ENCODE results near the gene SNED1.

SNED1 gene

DNA sequence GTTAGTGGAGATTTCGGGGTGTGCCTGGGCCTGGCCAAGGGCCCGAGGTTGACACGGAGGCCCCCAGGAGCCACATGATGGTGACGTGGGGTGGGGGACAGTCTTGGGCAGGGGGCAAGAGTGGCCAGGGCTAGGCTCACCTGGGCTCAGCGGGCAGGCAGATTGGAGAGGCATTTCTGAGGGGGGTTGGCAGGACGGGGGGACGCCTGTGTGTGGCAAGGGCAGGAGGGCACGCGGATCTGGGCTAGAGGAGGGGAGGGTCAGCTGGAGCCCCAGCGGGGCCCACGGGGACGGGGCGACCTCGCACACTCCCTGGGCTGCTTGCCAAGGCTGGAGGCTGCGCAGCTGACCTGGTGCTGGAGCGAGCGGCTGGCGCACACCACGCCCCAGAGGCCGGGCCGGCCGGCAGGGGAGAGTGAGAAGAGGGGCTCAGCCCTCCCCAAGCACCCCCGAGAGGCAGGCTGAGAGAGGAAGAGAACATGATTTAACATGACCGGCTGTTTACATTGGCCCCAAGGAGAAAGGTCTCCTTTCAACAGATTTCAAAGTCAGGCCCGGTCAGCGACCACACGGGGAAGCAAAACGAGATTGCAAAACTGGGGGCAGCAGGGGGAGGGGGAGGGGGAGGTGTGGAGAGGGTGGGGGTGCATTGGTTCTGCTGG is 38.0 kb upstream of the SNED1 start:
- DNase-seq: no peak

DNA sequence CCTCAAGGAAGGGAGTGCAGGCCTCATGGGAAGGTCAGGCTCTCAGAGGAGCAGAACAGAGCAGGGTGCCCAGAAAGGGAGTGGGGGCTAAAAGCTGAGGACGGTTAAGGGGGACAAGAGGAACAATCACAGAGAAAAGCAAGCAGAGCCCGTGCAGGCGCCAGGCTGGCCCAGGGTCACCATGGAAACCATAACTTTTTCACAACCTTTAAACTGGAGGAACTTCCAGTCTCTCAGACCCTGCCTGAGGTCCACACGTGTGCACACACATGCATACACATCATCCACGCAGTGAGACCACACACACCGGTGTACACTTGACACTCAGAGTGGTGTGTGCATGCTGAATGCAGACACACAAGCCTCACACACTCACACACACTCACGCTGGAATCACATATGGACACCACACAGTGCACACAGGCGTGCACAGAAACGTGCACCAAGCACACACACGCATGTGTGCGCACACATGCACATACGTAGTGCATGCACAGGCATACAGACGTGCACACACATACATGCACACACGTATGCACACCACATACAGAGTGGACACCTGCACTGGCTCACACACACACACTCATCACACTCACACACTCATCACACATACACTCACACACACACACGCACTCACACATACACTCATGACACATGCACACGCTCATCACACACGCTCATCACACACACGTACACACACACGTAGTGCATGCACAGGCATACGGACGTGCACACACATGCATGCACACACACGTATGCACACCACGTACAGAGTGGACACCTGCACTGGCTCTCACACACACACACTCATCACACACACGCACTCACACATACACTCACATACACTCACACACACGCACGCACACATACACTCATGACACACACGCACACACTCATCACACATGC is 37.2 kb upstream of the SNED1 start:
- no peak for DNase-seq

DNA sequence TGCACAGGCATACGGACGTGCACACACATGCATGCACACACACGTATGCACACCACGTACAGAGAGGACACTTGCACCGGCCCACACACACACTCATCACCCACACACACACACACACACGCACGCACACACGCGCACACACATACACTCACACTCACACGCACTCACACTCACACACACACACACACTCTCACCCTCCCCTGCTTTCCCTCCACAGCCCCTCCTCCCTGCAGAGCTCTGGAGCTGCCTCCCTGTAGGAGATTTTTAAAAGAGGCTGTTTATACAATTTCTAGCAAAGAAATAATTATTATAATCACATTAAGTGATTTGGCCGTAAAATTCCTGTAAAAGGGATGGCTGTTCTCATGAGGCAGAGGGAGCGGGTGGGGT is 36.5 kb upstream of the SNED1 start:
- no peak for DNase-seq

DNA sequence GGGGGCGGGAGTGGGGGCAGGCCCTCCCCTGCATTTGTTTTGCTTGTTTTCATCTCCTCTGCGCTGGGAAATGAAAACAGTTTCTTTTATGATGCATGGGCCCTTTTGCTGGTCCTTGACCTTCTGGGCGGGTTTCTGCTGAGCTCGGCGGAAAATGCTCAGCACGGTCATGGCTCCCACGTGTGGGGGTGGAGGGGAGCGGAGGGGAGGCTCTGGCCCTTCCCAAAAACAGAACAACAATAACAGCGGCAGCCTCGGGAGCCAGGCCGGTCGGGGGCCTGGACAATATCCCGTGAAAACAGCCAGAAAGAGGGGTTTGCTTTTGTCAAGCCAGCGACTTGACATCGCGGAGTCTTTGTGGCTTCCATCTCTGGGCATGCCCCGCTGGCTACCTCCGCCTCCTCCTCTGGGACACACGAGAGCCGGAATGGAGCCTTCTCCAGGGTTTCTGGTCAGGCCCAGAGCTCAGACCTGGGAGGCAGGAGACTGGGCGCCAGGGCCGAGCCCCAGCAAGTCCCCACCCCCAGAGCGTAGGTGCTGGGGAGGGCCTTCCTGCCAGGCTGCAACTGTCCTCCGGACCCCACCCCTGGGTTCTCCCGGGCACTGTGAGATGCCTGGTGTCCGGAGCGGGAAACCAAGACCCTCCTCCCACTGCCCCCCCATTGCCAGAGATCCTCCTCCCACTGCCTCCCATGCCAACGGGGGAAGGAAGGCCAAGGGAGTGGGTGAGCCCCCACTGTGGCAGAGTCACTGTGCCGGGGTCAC is 35.9 kb upstream of the SNED1 start:
- DNase-seq: no peak

DNA sequence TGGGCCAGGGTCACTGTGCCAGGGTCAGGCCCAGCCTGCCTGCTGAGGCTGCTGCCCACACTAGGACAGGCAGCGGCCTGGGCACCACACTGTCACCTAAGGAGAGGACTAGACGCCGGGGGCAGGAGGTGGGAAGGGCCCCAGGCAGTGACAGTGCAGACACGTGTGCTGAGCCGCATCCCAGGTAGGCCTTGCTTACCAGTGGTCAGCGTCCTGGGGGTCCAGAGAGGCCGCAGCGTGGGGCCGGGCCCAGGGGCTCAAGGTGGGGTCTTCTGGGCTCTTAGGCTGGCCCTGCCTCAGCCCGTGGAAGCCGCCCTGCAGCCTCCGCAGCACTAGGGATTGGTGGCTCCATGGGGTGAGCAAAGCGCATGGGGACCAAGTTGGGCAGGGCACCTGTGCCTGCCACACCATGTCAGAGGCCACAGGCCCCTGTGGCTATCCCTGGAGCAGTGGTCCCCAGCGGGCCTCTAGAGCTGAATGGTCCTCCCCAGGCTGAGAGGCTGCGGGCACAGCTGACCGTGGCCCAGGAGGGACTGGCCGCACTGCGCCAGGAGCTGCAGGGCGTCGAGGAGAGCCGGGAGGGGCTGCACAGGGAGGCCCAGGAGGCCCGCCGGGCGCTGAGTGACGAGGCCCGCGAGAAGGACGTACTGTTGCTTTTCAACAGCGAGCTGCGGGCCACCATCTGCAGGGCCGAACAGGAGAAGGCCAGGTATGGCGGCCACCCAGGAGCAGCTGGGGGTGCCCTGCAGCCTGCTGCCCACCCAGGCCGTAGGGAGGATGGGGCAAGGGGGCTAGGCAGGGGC is 35.2 kb upstream of the SNED1 start:
- DNase-seq: no peak

DNA sequence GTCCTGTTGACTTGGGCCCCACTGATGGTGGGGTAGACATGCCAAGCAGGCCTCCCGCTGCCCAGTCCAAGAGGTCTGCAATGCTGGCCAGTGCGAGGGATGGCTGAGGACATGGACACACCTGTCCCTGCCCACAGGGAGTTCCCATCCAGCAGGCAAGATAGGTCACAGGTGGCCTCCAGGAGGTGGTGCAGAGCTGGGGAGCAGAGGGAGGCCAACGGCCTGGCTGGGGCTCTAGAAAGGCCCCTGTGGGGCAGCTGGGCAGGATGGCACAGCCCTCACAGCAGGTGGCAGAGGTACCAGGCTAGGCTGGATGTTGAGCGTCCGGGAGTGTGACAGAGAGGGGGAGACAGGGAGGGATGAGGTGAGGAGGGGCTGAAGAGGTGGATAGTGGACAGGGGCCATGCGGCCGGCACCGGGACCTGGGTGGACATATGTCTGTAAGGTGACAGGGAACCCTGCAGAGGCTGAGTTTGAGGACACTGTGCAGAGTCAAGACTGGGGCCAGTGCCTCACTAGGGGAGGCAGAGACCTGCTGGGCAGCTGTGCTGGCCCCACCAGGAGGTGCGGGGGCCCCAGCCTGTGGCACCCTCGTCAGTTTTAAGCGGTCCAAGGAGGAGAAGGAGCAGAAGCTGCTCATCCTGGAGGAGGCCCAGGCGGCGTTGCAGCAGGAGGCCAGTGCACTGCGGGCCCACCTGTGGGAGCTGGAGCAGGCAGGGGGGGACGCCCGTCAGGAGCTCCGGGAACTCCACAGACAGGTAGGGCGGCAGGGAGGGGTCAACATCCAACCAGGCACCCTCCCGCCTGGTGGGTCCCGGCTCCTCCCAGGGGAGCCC is 34.3 kb upstream of the SNED1 start:
- no peak for DNase-seq

DNA sequence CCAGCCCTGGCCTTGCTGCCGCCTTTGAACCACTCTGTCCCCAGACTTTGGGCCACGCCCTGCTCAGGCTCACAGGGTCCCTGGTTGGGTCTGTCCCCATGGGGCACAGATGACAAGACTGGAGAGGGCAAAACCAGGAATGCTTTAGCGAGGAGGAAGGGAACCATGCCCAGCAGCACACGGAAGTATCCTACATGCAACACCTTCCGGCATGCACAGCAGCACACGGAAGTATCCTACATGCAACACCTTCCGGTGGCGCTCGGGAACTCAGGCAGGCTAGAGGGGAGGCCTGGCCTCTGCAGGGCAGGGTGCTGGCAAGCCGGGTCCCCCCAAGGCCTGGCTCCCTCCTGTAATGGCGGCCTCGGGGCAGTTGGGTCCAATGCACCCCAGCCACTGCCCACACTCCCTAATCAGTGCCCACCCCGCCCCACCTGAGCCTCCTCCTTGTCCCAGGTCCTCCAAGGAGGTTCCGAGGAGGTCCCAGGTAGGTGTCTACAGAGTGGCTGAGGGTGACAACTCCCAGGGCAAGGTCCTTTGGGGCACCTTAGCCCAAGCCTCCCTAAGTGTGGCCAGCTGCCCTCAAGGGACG is 33.6 kb upstream of the SNED1 start:
- DNase-seq: no peak

DNA sequence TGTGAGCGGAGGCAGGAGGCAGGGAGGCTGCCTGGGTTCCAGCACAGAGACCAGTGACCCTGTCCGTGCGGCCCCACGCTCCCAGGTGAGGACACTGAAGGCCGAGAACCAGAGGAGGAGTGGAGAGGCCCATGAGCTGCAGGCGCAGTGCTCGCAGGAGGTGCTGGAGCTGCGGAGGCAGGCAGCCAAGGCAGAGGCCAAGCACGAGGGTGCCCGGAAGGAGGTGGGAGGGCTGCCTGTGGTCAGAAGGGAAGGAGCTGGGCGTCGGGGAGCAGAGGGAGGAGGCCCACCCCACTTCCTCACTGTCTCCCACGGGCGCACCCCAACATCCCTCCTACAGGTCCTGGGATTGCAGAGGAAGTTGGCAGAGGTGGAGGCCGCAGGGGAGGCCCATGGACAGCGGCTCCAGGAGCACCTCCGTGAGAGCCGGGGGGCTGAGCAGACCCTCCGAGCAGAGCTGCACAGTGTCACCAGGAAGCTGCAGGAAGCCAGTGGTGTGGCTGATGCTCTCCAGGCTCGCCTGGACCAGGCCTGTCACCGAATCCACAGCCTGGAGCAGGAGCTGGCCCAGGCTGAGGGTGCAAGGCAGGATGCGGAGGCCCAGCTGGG is 33.0 kb upstream of the SNED1 start:
- DNase-seq: no peak

DNA sequence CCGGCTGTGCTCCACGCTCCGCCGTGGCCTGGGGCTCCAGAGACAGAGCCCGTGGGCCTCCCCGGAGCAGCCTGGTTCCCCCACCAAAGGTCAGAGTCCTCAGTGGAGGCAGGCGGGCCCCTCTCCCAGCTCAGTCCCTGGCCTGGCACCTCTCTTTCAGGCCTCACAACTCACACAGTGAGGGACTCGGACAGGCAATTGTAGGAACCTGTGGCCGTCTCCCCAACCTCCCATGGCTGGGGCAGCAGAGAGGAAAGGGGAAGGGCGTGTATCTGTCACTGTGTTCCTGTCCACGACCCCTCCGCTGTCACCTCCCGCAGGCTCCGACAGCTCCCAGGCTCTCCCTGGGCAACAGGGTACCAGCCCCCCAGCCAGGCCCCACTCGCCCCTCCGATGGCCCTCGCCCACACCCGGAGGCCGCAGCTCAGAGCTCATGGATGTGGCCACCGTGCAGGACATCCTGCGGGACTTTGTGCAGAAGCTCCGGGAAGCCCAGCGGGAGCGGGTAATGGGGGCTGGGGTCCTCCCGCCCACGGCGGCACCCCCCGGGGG is 32.4 kb upstream of the SNED1 start:
- peak; percentile 25 for DNase-seq

DNA sequence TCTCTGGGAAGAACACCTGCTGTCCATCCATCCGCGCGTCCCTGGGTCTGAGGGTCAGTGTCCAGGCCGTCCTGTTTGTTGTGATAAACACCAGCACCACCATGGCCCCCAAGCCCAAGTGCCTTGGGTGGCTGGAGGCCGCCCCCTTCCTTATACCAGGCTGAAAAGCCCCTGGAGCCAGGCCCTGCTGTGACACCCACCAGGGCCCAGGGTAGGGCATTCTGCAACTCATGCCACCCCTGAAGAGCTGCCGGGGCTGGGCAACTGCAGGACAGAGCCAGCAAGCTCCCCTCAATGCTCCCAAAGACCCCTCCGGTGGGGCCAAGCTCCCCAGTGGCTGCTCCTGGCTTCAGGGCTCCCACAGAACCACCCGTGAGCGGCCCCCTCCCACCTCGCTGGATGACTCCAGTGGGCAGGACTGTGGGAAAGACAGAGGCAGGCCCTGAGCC is 31.9 kb upstream of the SNED1 start:
- no peak for DNase-seq

DNA sequence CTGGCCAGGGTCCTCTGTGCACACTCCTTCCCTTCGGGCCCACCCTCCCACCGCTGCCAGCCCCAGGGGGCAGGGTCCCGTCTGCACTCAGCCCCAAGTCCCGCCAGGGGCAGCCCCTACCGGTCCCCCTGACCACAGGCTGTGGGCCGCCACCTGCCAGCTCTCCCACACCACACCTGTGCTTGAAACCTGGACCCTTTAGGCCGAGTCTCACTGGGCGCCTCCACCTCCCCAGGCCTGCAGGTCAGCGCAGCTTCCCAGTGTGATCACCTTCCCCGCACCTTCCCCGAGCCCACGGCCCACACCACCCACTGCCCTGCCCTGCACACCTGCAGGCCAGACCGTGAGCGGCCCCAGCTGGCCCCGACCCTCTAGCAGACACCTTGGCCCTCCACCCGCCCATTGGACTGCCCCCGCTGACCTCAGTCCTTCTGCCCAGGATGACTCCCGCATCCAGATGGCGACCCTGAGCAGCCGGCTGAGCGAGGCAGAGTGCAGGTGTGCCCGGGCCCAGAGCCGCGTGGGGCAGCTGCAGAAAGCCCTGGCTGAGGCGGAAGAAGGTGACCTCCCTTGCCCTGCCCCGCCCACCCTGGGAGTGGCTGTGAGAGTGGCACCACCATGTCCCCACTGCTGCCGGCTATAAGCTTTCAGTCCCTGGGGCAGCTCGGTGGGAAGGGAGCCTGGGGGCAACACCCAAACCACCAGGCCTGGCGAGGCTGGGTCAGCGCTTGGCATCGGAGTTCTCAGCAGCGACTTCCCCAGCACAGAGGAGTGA is 31.3 kb upstream of the SNED1 start:
- DNase-seq: no peak

DNA sequence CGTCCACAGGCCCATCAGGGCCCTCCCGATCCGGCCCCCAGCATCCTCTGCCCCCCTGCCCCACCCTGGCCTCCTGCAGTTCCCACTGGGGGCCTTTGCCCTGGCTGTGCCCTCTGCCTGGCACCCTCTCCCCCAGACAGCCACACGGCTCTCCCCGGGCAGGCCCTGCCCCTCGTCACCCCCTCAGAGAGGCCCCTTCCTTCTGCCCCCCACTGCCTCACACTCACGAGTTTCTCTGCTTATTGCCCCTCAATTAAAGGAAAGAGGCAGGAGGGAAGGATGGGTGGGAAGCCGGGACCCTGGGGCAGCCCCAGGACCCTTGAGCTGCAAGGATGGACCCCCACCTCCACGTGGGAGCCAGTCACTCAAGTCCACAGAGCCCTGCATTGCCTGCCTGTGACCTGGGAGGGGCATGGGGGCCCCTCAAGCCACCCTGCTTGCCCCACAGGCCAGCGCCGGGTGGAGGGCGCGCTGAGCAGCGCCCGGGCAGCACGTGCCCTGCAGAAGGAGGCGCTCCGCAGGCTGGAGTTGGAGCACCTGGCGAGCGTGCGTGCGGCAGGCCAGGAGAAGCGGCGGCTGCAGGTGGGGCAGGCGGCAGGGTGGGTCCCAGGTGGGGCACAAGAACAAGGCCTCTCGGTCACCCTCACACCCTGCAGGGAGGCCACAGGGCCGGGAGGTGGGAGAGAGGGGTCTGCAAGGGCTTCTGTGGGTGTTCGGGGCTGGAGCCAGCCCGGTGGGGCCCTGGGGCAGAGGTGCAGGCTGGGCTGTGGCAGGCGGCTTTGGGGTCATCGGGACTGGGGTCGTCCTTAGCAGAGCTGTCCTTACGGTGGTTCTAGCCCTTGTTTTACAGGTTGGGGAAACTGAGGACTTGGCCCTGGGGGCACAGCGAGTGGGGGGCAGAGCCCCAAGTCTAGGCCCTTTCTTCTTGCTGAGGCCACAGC is 30.5 kb upstream of the SNED1 start:
- no peak for DNase-seq

DNA sequence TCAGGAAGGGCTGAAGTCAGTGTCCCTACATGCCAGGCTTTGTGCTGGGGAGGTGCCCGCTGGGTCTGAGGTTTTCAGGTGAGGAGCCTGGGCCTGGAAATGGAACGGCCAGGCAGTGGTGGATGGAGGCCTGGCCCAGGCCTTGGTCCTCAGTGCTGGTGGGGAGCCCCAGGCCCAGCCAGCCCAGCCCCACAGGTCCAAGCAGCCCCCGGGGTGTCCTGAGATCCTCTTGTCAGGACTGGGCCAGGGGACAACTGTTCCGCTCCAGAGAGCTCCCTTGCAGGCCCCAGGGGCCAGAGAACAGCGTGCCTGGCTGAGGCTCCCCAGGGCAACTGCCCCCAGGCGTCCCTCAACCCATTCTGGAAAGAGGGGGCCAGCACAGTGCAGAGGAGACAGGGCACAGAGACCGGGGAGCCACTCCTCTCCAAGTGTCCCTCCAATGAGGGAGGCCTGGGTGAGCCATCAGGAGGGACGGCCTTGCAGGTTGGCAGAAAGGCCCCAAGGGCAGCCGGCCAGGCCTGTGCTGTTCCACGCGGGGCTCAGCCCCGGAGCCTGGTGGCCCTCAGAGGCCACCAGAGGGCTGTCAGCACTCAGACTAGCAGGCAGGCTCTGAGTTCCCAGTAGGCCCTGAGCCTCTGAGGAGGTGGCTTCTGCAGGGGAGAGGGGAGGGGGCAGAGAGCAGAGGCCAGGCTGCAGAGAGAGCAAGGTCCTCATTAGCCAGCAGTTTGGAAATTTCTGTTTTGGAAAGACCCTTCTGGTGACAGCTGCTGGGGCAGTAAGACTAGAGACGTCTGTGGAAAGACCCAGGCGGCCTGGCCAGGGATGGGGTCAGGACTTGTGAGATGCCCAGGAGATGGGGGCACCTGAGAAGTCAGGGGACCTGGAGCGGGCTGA is 29.4 kb upstream of the SNED1 start:
- DNase-seq: no peak

DNA sequence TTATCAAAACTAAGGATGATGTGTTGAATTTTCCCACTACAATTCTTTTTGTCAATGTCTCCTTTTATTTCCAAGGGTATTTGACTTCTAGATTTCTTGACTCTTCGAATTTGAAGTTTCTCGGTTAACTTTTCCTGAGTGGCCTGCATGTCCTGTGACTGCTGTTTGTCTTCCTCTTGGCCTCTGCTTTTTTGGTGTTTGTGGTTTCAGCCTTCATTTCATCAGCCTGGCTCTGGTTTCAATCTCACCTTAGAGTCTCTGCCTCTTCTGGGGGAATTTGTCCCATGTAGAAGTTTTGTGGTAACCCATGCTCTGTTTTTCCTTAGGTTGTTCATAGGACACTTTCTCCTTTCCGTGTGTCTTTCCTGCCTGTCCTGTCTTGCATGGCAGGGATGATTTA is 28.3 kb upstream of the SNED1 start:
- no peak for DNase-seq

DNA sequence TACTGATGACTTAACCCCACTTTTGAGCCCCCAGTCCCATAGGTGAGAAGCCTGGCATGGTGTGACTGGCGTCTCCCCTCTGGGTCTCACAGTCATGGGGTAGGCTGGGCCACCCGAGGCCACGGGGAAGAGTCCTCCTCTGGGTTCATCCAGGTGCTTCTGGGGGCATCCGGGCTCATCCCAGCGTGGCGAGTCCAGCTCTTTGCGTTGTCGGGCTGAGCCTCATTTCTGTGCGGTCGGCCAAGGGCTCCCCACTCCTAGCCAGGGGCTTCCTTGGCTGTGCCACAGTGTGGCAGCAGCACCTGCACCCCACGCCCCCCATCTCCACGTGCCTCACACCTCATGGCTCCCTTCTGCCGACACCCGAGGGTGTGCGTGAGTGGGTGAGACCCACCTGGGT is 27.6 kb upstream of the SNED1 start:
- DNase-seq: no peak

DNA sequence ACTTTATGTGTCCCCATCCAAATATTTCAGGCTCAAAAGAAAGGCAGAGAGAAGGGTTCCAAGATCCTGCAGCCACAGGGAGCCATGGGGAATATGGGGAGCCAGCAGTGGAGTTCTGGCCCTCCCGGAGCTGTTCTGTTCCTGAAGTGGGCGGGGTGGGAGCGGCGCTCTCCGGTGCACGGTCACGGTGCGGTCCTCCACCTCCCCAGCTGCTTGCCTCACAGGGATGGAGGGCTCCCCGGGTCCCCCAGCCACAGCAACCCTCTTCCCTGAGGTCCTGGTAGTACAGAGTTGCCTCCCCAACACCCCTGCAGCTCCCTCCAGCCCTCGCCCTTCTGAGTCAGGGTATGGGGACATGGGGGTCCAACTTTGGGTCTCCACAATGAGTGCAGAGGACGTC is 26.2 kb upstream of the SNED1 start:
- DNase-seq: no peak
